Stimulated activated CD4-positive, alpha-beta T cell treated with anti-CD3 and anti-CD28 coated beads, Interleukin-15, amount 100 ng/mL, for 1 hour (primary cell): ENCODE data around the gene ANXA6.
A peak's percentile ranks its signal among the peaks of the same experiment; 100 is the strongest.

Experiments used
- DNase-seq, 2 donors: peaks; one replicate each; pipeline ENCODE4 v3.0.0-alpha.2; 2020; ENCODE audit warnings: low read depth in 1 of 2, low spot score in 1 of 2

ANXA6 gene

DNA sequence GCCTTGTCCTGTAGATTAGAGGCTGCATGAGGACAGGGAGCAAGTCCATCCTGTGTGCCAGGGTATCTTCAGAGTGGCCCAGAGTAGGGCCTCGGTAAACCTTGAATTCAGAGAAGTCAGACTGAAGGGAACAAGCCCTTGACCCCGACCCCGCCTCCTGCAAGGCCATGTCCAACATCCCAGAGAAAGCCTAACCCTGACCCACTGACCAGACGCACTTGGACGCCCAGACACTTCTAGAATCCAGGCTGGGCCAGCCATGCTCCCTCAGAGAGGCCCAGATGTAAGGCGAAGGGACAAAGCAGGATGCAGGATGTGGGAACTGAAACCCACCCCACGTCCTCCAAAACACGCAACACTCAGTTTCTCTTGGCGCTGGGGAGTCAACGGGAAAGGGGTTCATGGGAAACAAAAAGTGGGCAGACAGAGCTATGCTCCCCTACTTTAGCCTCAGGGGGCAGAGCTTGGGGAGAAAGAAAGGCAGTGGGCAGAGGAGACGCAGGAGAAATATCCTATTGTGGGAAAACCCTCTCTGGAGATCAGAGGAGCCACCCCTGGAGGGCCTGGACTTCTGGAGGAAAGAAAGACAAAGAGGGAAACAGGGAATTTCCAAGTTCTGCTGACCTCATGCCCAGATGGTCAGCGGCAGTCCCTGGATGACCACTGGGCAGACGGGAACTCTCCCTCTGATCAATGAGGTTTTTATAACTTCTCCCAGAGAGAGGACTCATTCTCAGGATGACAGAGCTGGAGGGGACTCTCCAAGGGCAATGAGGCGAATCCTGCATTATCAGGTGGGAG is 89.7 kb downstream of the ANXA6 start:
- DNase-seq, result no peak

DNA sequence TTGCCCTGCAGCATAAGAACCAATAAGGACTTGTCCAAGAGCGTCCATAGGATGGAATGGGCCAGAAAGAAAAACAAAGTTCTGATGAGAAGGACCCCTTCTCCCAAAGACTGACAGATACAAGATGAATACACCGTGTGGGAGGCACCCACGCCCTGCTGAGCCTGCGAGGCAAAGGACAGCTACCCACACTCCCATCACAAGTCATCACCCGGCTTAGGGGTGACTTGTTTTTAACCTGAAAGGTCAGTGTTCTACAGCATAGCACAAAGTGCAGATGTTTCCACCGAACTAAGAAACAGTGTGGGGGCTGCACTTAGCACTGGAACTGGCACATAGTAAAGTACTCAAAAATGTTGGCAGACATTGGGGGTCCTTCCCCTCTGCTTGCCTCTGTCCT is 90.7 kb downstream of the ANXA6 start:
- DNase-seq, result no peak

DNA sequence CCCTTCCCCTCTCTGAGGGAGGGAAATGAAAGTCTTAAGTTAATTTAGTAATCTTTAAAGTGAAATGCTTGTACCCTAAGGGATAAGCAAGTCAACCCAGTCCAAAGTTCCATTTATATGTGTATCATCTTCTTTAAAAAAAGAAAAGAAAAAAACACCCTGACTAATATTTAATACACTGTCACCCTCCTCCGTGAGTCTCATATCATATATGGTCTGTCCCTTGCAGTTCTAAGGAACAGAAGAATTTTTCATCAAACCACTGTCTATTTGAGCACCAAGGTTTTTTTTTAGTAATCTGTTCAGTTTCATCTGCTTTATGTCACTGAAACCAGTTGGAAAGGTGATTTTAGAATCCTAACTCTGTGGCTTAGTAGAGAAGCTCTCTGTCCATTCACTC is 92.0 kb downstream of the ANXA6 start:
- no peak for DNase-seq

DNA sequence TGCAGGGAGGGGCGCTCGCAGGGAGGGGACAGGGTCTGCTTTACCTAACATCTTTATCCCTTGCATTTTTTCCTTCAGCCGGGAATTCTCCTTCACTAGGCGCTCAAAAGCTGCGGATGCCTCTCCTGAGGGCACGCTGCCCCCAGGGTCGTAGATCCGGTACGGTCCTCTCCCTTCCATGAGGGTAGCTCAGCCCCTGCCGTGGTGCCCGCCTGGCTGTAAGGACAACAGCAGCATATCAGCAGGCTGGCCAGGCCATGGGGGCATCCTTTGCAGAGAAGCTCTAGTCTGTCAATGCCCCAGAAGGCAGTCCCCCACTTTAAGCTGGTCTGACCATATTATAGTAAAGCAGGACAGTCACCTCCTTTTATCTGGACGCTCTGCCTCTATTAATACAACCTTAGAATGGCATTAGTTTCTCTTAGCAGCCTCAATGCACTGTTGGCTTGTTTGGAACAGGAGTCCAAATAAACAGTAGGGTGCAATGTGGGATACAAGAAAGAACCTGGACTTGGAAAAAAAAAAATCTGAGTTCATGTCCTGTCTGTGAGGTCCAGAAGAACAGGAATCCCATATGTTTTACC is 92.6 kb downstream of the ANXA6 start:
- no peak for DNase-seq

DNA sequence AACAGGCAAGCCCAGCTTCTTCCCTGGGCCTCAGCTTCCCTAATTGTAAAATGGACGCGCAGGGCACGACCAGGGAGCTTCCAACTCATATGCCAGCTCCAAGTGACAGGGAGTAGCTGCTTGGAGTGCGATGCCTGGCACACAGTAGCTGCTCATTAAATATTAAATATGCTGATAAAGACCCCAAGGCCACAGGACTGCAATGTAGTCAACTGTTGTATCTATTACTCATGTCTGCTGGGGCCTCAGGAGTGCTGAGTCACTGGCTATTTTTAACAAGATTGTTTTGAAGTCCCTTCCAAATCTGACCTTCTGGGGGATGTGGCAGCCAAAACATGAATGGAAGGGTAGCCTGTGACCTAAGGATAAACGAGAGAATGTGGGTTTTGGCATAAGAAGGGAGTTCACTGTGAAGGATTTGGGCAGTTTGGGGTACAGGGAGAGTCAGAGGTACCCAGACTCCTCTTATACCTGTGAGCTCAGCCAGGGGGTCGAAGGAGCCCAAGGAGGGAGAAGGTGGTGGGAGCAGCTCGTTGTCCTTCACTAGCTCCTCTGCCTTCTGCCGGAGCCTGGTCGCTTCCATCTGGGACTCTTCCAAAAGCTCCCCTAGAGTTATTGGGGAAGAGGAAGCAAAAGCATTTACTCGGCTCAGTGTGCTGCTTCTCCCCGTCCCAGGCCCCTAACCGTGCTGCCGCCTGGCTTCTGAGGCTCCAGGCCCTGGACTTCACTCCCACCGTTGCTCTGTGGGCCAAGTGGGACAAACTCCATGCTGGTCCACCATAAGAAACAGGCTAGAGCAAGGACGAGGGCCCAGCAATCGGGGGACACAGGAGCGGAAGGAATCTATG is 94.2 kb downstream of the ANXA6 start:
- DNase-seq, result no peak

DNA sequence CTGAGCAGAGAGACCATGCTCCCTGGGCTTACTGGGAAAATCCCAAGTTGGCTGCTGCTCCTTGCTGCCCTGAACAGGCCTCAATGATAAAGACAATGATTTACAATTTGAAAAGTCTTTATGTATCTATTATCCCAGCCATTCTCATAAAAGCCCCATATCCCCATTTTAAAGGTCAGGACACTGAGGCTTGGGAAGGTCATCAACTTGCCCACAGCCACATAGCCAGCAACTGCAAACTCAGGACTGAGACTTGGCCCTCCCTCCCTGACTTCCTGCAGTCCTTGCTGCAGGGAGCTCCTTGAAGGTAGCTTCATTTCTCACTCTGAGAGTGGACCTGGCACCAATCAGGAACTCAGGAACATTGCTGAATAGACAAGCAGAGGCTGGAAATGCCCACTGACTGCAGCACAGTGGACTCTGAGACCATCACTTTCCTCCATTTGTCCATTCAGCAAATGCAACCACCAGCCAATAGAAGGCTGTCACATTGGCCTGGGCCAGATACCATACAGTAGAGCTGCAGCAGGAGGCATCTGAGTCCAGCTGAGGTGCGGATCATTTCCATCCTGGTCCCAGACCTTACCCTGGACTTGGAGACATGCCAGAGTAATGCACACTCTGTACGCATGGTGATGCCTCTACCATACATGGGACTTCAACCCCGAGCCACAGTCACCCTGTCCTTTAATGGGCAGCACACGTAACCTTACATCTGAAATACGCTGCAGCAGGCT is 95.0 kb downstream of the ANXA6 start:
- DNase-seq, result no peak

DNA sequence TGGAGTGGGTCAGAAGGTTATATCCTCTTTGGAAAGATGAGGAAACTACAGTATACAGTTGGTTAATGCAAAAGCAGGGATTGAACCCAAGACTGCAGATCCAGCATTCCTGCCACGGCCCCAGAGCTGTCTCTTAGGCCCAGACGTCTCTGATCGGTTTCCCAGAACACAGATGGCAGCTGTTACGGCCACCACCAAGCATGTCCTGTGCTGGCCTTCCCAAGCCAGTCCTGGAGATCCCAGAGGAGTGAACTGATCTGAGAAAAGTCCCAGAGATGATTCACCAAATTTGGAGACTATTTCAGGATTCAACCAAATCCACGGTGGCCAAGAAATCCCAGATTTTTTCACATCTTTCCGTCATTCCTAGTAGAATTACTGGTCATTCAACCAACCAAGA is 96.8 kb downstream of the ANXA6 start:
- DNase-seq, result no peak

DNA sequence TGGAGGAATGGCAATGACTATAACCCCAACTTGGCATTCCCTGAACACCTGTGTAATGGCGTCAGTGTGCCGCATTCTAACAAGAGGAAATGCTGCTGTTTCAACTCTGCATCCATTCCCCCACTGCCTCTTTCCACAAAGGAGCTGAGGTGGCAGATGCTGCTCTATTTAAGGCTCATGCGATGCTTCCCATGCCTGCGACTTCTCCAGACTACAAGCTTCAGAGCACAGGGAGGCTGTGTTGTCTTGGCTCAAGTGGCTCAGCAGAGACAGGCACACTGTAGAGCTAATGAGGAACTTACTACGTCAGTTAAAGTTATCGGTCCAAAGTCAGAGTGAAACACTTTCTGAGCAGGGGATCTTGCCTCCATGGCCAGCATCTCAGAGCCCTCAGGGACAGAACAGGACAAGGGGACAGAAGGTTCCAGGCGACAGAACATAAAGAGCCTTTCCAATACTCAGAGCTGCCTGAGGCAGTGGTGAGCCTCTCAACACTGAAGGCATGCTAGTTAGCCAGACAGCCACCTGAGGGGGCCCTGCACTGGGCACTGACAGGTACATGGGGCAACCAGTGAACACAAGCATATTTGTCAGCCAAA is 98.6 kb downstream of the ANXA6 start:
- no peak for DNase-seq

DNA sequence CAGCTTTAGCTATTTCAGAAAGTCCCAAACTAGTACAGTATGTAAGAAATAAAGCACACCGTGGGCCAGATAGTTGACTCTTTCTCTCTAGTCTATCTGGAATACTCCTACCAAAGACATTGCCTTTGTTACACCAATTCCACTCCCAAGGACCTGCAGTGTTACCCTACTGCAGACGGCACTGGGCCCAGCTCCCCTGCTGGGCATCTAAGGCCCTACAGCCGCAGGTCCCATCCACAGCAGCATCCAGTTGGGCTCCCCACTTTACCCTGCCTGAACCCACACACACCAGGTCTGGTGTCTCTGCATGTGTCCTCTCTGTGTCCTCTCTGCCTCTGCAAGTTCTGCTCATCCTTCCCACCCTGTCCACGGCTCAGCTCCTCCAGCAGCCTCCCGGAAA is 99.3 kb downstream of the ANXA6 start:
- no peak for DNase-seq

DNA sequence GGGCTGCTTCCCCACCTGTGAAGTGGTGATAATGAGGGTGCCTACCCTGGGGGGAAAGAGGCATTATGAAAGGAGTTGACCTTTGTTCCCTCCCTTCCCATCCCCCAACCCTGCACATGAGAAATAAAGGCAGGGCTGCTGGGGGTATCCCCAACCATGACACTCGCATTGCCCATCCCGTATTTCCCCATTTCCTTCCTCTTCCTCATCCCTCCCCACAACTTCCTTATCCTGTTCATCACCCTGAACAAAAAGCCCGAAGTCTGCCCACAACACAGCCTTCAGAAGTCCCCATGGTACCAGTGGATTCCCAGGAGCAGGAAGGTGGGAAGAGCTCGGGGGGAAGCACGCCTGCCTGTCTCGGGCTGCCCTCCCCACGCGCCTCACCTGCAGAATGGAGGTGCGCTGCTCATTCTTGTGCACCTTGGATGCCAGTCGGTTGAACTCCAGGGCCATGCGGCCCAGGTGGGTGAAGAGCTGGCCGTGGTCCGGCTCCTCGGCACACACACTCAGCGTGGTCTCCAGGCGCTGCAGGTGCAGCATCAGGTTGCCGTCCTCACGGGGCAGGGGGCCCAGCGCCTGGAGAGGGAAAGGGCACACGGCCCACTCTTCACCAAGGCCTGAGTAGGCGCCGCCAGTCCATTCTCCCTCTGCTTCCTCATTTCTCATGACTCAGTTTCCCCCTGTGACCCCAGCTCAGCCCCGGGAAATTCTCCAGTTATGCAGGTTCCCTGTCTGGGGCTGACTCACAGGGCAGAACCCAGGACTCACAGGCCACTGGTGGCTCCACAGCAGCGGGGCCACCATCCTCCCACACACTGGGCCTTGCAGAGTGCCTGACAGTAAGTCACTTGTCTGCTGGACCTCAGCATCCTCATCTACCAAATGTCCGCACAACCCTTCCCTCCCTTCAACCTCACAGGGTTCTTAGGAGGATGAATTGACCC is 100.9 kb downstream of the ANXA6 start:
- DNase-seq, result no peak

DNA sequence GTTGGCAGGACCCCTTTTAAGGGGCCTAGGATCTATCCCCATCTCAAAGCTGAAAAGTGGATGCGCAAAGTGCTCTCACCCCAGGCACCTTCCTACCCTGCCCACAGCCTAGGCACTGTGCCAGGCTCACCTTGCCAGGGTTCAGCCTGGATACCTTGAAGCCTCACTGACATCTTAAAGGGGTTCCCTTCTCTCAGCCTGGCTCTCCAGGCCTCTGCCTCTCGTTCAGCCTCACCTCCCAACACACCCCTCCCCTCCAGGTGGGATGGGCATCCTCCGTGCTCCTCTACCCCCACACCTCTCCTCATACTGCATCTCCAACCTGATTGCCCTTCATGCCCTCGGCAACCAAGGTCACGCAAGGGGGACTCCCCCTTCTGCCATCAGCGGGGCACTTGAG is 102.2 kb downstream of the ANXA6 start:
- DNase-seq, result no peak

DNA sequence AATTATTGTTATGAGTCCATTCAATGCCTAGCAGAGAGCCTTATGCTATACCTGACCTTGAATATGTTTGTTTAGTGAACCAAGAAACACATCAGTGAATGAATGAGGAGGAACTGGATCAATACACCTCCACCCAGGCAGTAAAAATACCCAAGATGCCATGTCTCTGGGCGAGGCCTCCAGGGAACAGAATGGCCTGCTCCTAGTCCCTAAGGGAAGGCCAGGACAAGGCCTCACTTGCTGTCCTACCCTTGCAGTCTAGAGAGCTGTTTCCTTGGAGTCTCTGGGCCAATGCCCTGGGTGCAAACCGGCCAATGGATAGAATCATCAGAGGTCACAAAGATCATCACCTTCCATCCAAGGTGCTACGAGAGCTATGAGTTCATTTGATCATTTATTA is 102.9 kb downstream of the ANXA6 start:
- no peak for DNase-seq

DNA sequence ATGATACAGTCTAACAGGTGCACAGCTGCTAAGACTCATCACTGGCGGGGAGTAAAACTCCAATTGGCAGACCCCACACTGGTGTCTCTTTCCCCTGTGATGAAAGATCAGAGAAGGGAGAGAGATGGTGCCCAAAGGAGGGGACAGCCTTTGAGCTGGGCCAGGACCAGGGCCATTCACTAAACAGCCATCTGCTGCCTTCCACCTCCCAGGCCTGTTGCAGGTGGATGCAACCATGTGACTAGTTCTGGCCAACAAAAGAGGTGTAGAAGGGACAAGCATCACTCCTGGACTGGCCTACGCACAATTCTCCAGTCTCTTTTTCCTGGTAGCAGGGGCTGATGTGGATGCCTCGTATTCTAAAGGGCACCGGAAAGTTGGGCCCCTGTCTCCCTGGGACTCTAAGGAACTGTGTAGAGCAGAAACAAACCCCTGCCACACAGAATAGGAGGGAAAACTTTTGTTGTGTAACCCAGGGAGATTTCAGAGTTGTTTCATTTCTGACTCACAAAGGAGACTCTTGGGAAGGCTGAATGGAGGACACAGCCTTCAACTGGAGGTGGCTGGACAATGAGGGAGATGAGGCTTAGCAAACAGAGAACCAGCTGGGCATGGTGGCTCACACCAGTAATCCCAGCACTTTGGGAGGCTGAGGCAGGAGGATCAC is 103.7 kb downstream of the ANXA6 start:
- DNase-seq, result no peak

DNA sequence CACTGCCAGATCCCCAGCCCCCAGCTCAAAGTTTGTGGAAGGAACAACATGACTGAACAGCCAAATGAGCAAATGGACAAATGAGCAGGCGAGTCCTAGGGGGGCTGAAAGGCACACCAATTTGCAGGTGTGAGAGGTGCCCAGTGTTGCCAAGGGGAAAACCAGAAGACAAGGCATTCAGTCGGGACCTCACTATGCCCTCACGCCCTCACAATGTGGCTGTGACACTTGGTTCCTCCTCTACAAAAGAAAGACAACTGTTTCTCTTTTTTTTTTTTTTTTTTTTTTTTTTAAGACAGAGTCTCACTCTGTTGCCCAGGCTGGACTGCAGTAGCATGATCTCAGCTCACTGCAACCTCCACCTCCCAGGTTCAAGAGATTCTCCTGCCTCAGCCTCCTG is 104.7 kb downstream of the ANXA6 start:
- DNase-seq, result no peak

DNA sequence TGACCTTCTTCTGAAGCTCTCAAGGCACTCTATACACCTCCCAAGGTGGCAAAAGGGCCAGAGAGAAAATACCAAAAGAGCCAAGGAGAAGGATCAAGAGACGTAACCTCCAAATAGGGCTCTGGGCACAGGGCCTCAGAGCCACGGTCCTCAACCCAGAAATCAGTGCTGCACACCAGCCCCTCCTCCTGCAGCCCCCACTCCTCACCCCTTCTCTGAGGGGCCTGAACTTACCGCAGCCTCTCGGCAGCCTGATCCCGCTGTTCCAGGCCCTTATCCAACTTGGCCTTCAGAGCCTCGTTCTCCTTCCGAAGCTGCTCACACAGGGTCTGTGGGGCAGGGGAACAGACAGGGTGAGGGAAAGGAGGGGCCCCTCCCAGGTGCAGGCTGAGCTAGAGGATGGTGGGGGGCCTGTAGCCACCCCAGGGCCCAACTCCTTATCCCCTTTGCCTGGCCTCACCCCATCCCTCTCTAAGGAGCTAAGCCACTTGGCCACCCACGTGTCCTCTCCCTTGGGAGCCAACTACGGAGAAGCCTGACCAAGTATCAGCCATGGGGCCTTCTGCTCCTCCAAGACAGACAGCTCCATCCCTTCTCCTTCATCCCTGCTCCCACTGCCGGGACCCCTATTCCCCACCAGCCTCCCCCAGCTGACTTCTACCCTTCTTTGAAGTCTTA is 105.5 kb downstream of the ANXA6 start:
- no peak for DNase-seq

DNA sequence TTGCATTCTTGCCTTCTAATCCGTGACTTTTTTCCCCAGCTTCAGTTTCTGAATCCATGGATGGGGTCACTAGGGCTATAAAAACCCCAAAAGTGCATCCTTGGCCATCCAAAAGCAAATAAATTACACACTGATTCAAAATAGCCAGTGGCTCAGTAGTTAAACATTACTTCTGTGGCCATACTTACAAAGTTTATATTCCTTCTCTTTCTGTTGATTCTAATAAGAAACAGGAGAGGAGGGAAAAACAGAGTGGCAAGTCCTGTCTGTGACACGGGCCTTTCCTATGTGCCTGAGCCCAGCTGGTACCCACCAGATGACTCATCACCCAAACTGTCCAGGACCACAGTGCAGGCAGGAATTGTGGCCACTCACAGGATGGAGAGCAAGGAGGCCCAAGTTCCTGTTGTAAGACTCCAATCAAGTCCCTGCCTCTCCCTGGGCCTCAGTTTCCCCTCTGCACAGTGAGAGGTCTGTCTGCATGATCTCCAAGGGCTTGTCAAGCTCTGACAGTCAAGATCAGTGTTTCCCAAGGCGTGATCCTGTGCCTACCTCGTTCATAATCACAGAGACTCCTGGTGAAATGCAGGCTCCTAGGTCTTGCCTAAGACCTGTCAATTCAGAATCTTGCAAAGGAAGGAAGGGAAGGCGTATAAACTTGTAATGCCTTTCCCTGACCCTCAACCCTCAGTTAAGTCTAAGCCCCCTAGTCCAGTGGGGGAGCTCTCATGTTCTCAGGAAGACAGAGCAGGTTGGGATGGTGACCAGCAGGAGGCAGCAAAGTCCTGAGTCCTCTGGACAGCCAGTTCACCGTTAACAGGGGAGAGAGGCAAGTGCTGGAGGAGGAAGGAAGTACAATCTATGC is 106.3 kb downstream of the ANXA6 start:
- DNase-seq, result peak; percentile 46 to 60
